ENCODE measurements around the gene CDH13.

CDH13 gene

GRCh38 chr16:83231729-83232128, 605.0 kb downstream of the CDH13 start (continued):
- TF ChIP-seq PRDM6 (tag by site-specific recombination; IDR thresholded peaks at IDR 0.05) = no peak

GRCh38 chr16:83233153-83233552, 606.4 kb downstream of the CDH13 start:
- Histone ChIP-seq H3K27ac (ENCODE audit: extremely low read depth, low read depth, low read length) (no peak overlapping the region), H3K4me1 (ENCODE audit: control insufficient read depth, insufficient read depth, low read length) (no peaks in the 10 kb centered on the region), H3K36me3 (ENCODE audit: control insufficient read depth in 2 of 2, insufficient read depth in 1 of 2, low read length in 2 of 2) (no peaks in the 10 kb centered on the region), H3K9me3 (ENCODE audit: control insufficient read depth, insufficient read depth, low read depth, low read length) (no peaks in the 10 kb centered on the region), H3K4me3 (ENCODE audit: low read depth, low read length) (no peak overlapping the region)
- CTCF ChIA-PET = no interaction called here
- no peak for TF ChIP-seq HOXA7 (CRISPR knock-in tag; IDR thresholded peaks at IDR 0.05; ENCODE audit: borderline replicate concordance)
- TF ChIP-seq YY2 (tag by site-specific recombination; IDR thresholded peaks at IDR 0.05) = no peak
- TF ChIP-seq SCRT2 (tag by site-specific recombination; IDR thresholded peaks at IDR 0.05) = no peak
- TF ChIP-seq ZBTB7A (tag by site-specific recombination; IDR thresholded peaks at IDR 0.05; ENCODE audit: low read depth) = no peak
- TF ChIP-seq KLF10 (tag by site-specific recombination; IDR thresholded peaks at IDR 0.05) = no peak
- no peak for TF ChIP-seq PBX3 (CRISPR knock-in tag; IDR thresholded peaks at IDR 0.05)
- TF ChIP-seq TCF7L2 (IDR thresholded peaks at IDR 0.05; ENCODE audit: borderline replicate concordance, low read depth, low read length) = no peak
- no peak for TF ChIP-seq ZNF280C (tag by site-specific recombination; IDR thresholded peaks at IDR 0.05)
- no peak for TF ChIP-seq GLI2 (tag by site-specific recombination; IDR thresholded peaks at IDR 0.05; ENCODE audit: borderline replicate concordance, low read depth)
- TF ChIP-seq ZNF114 (tag by site-specific recombination; IDR thresholded peaks at IDR 0.05) = no peak
- TF ChIP-seq ZNF692 (tag by site-specific recombination; IDR thresholded peaks at IDR 0.05) = no peak
- no peak for TF ChIP-seq ZNF266 (tag by site-specific recombination; IDR thresholded peaks at IDR 0.05; ENCODE audit: low read depth)
- TF ChIP-seq ZNF146 (tag by site-specific recombination; IDR thresholded peaks at IDR 0.05) = no peak
- TF ChIP-seq ZNF529 (tag by site-specific recombination; IDR thresholded peaks at IDR 0.05; ENCODE audit: insufficient replicate concordance) = no peak
- no peak for TF ChIP-seq ZNF112 (tag by site-specific recombination; IDR thresholded peaks at IDR 0.05)
- TF ChIP-seq ZNF514 (tag by site-specific recombination; IDR thresholded peaks at IDR 0.05) = no peak
- no peak for TF ChIP-seq ZSCAN5A (tag by site-specific recombination; IDR thresholded peaks at IDR 0.05)
- TF ChIP-seq PRDM2 (tag by site-specific recombination; IDR thresholded peaks at IDR 0.05; ENCODE audit: borderline replicate concordance) = no peak
- POLR2A ChIA-PET = no interaction called here

All from HEK293 (cell line).